Body of pancreas (tissue), 4 donors: ENCODE data around the gene SLC24A4.

ENCODE experiments used
- CTCF ChIP-seq, 7 experiments: fragments of 450-650 bp in 4 of 7; fragments of 200-600 bp in 3 of 7; sonication (generic) in 3 of 7; IDR thresholded peaks; one replicate each; pipeline ENCODE4 v1.5.1; 2016 to 2019; ENCODE audit warnings: antibody characterized with exemption in 7 of 7
- POLR2A ChIP-seq, 3 donors: fragments of 450-650 bp; IDR thresholded peaks; one replicate each; pipeline ENCODE4 v1.6.1; 2016; ENCODE audit warnings: antibody characterized with exemption in 3 of 3, mild to moderate bottlenecking in 2 of 3

GRCh38 chr14:92505826-92506225, 182.9 kb downstream of the SLC24A4 start:
- TF ChIP-seq CTCF (IDR thresholded peaks at IDR 0.05), result no peak
- no peak for TF ChIP-seq POLR2A (IDR thresholded peaks at IDR 0.05)
